Lower leg skin (tissue), 3 donors: Measurements from ENCODE around the gene ZNF433.

Source experiments
- POLR2A ChIP-seq, 2 donors: fragments of 450-650 bp; IDR thresholded peaks; one replicate each; pipeline ENCODE4 v1.6.1; 2016 to 2017; ENCODE audit warnings: antibody characterized with exemption in 2 of 2, mild to moderate bottlenecking in 1 of 2, moderate library complexity in 1 of 2
- TF ChIP-seq, protein P1 (sequence below), 3 donors: fragments of 450-650 bp; IDR thresholded peaks; one replicate each; pipeline ENCODE4 v1.5.1; 2016; ENCODE audit warnings: antibody characterized with exemption in 3 of 3, mild to moderate bottlenecking in 3 of 3, moderate library complexity in 2 of 3

DNA sequence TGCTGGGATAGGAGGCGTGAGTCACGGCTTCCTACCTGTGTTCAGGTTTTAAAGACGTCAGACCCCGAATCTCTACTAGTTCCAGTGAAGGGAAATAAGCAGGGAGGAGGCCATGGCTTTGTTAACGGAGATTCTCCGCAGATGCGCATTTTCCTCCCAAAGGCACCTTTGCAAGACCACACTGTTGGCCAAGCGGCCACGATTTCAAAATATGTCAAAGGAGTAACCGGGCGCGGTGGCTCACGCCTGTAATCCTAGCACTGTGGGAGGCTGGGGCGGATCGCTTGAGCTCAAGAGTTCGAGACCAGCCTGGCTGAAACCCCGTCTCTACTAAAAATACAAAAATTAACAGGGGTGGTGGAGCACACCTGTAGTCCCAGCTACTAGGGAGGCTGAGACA lies 48.7 kb downstream of the ZNF433 start:
- TF ChIP-seq, protein P1, sequence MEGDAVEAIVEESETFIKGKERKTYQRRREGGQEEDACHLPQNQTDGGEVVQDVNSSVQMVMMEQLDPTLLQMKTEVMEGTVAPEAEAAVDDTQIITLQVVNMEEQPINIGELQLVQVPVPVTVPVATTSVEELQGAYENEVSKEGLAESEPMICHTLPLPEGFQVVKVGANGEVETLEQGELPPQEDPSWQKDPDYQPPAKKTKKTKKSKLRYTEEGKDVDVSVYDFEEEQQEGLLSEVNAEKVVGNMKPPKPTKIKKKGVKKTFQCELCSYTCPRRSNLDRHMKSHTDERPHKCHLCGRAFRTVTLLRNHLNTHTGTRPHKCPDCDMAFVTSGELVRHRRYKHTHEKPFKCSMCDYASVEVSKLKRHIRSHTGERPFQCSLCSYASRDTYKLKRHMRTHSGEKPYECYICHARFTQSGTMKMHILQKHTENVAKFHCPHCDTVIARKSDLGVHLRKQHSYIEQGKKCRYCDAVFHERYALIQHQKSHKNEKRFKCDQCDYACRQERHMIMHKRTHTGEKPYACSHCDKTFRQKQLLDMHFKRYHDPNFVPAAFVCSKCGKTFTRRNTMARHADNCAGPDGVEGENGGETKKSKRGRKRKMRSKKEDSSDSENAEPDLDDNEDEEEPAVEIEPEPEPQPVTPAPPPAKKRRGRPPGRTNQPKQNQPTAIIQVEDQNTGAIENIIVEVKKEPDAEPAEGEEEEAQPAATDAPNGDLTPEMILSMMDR (IDR thresholded peaks at IDR 0.05), result no peak
- no peak for TF ChIP-seq POLR2A (IDR thresholded peaks at IDR 0.05)
